CD4-positive, alpha-beta T cell treated with Interleukin-15 for 1 hour (primary cell): Measurements from ENCODE around the gene BCAS1.

ENCODE experiments used
- DNase-seq: peaks from one replicate; pipeline ENCODE4 v3.0.0-alpha.2; 2020

The BCAS1 gene, protein sequence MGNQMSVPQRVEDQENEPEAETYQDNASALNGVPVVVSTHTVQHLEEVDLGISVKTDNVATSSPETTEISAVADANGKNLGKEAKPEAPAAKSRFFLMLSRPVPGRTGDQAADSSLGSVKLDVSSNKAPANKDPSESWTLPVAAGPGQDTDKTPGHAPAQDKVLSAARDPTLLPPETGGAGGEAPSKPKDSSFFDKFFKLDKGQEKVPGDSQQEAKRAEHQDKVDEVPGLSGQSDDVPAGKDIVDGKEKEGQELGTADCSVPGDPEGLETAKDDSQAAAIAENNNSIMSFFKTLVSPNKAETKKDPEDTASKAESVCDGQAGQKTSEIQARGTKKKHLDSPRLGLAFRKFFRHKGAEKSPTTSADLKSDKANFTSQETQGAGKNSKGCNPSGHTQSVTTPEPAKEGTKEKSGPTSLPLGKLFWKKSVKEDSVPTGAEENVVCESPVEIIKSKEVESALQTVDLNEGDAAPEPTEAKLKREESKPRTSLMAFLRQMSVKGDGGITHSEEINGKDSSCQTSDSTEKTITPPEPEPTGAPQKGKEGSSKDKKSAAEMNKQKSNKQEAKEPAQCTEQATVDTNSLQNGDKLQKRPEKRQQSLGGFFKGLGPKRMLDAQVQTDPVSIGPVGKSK

DNA sequence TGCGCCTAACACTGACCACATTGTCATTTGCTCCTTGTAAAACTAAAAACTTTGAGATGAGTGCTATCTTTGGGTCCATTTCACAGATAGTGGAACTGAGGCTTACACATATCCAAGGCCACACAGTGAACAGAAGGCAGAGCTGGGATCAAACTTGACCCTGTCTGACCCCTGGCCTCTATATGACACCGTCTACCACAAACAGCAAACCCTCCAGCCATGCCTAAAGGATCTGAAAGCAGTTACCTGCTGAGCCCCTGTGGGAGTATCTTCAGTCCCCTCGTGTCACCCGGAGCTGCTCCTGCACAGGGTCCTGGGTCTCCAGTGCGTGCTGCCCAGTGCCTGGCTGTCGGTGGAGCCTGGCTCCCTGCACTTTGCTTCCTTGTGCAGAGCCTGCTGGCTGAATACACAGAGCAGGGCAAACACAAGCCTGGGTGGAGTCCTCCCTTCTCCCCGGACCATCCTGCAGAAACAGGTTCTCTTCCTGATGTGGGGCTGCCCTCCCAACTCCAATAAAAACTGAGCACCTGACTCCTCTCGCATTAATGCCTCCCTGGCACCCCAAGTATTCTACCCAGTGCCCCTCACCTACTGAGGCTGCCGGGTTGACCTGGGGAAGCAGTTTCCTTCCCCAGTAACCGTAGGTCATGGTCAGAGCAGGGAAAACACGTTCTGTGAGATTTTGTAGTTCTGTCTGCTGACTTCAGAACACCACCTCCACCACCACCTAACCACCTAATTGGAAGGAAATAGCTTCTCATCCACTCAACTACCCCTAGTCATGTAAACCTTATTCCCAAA is at the start of gene BCAS1:
Gene BCAS1, minus strand, starts transcription at position 408 of the 801 bp plus-strand sequence. CDS start 11,876 bp downstream, outside the sequence.
- DNase-seq, result no peak

- no peak for DNase-seq
Measured at GRCh38 chr20:54119744-54120143, 49.4 kb upstream of the BCAS1 start.

GRCh38 chr20:54118220-54119001 is 48.0 kb upstream of the BCAS1 start:
- no peak for DNase-seq

DNA sequence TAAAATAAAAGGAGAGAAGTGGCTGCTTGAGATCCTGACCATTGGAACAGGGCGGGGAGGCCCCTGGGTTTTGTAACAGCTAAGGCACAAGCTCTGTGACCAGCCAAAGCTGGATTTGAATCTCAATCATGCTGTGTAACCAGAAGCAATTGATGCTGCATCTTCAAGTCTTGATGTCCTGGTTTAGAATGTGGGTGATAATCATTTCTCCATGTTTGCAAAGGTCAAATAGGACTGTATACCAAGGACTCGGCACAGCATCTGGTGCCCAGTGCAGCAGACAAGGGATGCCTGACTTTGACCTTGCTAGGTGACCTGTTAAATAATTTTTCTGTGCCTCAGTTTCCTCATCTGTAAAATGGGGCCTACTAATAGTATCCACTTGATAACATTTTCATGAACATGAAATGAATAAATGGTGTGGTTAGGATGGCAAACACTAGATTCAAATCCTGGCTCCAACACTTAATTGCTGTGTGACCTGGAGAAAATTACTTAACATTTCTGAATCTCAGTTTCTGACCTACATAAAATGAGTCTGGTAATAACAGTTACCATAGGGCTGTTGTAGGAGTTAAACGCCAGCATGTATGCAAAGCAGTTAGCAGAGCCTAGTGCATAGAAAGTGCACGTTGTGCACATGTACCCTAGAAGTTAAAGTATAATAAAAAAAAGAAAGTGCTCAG is 46.3 kb upstream of the BCAS1 start:
- DNase-seq, result no peak

DNA sequence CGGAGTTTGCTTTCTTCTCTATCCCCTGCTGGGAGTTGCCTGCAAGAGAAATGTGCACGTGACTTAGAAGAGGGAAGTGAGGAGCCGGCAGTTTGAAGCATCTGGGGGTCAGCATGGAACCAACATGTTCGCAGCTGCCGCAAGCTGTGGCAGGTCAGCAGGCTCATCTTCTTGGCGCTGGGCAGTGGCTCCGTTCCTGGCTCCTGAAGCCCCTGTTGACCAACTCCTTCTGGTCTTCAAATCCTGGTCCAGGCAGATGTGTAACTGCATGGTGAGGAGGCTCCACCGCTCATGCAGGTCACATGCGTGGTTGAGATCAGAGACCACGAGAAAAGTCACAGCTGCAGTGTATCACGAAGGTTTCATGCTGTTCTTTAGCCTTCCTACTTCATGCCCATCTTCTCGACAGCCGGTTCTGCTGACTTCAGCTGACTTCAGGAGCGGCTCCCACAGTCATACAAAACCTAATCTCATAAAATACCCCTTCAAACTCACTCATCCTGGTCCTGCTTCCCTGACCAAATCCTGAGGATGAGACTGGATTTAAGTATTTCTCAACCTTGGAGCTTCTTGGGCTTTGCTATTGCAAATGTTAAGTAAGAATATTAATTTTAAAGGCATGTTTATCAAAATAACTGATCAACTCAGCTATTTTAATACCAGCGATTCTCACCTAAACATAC is 44.9 kb upstream of the BCAS1 start:
- DNase-seq, result no peak

GRCh38 chr20:54114109-54114508 is 43.7 kb upstream of the BCAS1 start:
- no peak for DNase-seq

- DNase-seq, result no peak
Measured at GRCh38 chr20:54113566-54113965, 43.2 kb upstream of the BCAS1 start.

DNA sequence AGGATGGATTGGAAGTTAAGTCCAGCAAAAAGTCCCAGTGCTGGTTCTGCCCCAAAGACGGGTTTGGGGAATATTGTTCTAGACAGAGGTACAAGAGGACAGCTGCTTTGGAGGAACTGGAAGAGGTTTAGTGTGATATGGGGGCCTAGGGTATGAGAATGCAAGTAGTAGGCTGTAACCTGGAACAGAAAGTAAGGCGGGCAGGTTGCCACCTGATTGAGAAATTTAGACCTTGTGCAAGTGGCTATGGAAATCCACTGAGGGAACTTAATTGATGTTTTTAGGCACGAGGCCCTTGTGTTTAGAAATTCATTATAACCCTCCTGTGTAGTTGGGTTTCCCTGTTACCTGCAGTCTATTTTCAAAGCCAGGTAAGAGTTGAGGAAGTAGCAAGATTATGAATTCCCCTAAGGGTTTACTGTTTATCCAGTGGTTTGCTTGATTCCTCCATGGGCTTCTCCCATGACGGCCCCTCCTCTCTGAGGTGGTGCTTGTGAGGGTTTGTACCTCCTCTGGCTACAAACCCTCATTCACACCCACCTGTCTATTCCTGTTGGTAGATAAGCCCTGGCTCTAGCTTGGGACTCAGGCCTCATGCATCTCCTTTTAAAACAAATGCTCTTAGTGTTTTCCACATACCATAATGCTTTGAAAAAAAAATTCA is 42.0 kb upstream of the BCAS1 start:
- no peak for DNase-seq

DNA sequence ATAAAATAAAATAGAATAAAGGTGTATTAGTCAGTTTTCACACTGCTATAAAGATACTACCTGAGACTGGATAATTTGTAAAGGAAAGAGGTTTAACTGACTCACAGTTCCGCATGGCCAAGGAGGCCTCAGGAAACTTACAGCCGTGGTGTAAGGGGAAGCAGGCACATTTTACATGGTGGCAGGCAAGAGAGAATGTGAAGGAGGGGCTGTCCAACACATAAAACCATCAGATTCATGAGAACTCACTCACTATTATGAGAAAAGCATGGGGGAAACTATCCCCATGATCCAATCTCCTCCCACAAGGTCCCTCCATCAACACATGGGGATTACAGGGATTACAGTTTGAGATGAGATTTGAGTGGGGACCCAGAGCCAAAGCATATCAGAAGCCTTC is 41.1 kb upstream of the BCAS1 start:
- no peak for DNase-seq

GRCh38 chr20:54110457-54110856 is 40.1 kb upstream of the BCAS1 start:
- no peak for DNase-seq

DNA sequence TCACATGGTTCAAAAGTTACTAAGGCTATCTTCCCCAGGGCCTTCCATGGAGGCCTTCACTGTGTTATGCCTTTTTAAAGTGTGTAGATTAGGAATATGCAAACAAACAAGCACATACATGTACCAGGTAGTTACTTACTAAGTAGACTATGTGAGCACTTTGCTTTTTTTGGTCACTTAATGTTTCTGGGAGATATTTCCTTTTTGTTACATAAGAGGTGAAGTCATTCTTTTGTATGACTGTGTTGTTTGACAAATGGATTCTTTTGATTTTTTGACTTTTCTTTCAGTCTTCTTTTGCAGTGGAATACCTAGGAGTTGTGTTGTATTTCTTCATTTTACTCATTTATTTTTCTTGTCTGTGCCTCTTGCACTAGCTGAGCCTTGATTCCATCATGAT is 39.6 kb upstream of the BCAS1 start:
- DNase-seq, result no peak

GRCh38 chr20:54108817-54109216 is 38.4 kb upstream of the BCAS1 start:
- no peak for DNase-seq

- no peak for DNase-seq
Measured at GRCh38 chr20:54108326-54108642, 37.9 kb upstream of the BCAS1 start.

DNA sequence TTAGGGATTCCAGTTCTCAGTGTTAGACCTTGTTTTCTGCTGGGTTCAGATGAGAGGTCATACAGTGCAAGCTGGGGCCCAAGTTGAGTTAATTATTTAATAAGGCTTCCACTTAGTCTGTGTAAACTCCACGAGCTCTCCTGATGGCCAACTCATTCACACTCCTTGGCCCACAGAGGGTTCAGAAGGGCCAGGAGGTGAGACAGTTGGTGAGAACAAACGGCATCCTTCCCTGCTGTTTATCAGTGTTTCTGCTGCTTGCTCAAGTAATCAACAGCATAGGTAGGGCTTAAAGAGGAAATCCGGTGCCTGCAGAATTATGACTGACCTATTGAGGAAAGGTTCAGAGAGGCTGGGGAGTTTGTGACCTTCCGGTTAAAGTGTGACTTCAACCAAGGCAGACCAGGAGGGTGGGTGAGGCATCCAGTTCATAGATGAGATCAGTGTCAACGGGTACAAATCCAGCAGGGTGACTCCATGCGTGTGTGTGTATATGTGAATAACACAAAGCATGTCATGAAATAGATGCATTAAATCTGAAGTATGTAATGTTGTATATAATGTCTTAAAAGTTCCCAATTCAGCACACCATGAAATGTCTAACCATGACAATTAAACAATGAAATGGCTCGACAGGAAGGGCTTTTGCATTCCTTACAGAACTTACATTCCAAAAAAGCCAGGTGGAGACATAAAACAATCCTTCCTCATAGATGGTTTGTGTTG is 37.4 kb upstream of the BCAS1 start:
- DNase-seq, result no peak

- no peak for DNase-seq
Measured at GRCh38 chr20:54107181-54107580, 36.8 kb upstream of the BCAS1 start.

- DNase-seq, result no peak
Measured at GRCh38 chr20:54106162-54106561, 35.8 kb upstream of the BCAS1 start.

DNA sequence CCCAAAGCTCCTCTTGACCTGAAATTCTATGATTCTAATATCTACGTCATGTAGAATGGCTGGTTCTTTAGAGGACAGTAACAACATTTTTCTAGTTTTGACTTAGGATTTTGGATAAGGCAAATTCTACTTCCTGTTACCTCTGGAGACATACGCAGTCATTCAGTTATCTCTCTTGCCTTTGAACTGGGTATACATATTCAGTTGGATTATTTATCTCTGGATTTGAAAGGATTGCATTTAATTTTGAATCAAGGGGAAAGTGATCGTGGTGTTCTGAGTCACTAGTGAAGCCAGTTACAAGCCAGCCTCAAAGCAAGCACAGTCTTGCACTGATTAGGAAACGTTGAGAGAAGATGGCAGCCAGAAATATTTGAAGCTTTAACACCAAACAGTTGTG is 35.3 kb upstream of the BCAS1 start:
- DNase-seq, result no peak

DNA sequence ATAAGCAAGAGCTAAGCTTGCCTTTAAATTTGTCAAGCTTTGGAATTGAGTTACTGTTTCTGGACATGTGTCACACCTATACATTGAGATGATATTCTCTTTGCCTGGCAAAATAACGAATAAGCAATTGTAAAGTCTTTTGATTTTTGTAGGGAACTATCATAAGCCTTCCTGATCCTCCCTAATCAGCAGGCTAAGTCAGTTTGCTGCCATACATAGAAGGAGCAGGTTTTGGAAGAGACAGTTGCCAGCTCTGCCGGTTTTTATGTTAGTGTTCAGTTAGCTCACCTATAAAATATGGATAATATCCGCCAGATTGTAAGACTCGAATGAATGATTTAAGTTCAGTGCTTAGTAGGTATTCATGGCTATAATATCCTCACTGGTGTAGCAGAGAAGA is 34.4 kb upstream of the BCAS1 start:
- no peak for DNase-seq

GRCh38 chr20:54103762-54104600 is 33.6 kb upstream of the BCAS1 start:
- no peak for DNase-seq
